ENCODE data around the gene ZMYND12.

- no peak for TF ChIP-seq CTCF (IDR thresholded peaks at IDR 0.05)
- TF ChIP-seq POLR2A (IDR thresholded peaks at IDR 0.05): no peak
- no peak for TF ChIP-seq EP300 (IDR thresholded peaks at IDR 0.05)
Observed at GRCh38 chr1:42456754-42457089, 900 bp upstream of the ZMYND12 start.

All from sigmoid colon (tissue), 4 donors.